Cardiac fibroblast (primary cell): ENCODE measurements around the gene LEMD3.
A peak's percentile ranks its signal among the peaks of the same experiment; 100 is the strongest.

Source experiments
- DNase-seq, 2 donors: peaks; one replicate each; pipeline versions ENCODE4 v3.0.0 to v3.0.0-alpha.2; 2010; ENCODE audit warnings: low read depth in 2 of 2
- H3K4me3 ChIP-seq, 2 donors: replicated peaks in 1 of 2; 1 replicate in 1 of 2; 2 replicates in 1 of 2; pipeline ENCODE4 v1.5.1; 2011; ENCODE audit warnings: low read depth in 2 of 2, low read length in 2 of 2, mild to moderate bottlenecking in 2 of 2, moderate library complexity in 1 of 2
- TF ChIP-seq, protein P1 (sequence below): IDR thresholded peaks from one replicate; pipeline ENCODE4 v1.5.1; 2011; ENCODE audit warnings: low read depth, mild to moderate bottlenecking, low read length, inconsistent platforms

Gene LEMD3

DNA sequence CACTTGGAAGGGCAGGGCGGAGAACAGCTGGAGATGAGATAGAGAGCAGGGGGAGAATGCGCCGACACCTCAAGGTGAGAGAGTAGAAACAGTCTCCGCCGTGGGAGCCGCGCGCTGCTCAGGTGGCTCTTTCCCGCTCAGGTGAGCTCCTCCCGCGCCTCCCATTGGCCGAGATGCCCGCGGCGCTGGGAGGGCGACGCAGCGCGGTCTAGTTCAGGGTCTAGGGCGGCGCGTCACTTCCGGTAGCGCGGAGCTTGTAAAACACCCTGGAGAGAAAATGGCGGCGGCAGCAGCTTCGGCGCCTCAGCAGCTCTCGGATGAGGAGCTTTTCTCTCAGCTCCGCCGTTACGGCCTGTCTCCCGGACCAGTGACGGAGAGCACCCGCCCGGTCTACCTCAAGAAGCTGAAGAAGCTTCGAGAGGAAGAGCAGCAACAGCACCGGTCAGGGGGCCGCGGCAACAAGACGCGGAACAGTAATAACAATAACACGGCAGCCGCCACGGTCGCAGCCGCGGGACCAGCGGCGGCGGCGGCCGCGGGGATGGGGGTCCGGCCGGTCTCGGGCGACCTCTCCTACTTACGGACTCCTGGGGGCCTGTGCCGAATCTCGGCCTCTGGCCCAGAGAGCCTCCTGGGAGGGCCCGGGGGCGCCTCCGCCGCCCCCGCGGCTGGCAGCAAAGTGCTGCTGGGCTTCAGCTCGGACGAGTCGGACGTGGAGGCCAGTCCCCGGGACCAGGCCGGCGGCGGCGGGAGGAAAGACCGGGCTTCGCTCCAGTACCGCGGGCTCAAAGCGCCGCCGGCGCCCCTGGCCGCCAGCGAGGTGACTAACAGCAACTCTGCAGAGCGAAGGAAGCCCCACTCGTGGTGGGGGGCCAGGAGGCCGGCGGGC lies at the start of gene LEMD3:
Gene LEMD3 (plus strand): TSS at position 264 of the 889 bp plus-strand sequence. CDS start 14 bp downstream, at position 278.
- DNase-seq, result peak; percentile 87 to 88
- H3K4me3 ChIP-seq, result peak within 1 kb of the TSS; percentile 80 to 83
- TF ChIP-seq, protein P1, sequence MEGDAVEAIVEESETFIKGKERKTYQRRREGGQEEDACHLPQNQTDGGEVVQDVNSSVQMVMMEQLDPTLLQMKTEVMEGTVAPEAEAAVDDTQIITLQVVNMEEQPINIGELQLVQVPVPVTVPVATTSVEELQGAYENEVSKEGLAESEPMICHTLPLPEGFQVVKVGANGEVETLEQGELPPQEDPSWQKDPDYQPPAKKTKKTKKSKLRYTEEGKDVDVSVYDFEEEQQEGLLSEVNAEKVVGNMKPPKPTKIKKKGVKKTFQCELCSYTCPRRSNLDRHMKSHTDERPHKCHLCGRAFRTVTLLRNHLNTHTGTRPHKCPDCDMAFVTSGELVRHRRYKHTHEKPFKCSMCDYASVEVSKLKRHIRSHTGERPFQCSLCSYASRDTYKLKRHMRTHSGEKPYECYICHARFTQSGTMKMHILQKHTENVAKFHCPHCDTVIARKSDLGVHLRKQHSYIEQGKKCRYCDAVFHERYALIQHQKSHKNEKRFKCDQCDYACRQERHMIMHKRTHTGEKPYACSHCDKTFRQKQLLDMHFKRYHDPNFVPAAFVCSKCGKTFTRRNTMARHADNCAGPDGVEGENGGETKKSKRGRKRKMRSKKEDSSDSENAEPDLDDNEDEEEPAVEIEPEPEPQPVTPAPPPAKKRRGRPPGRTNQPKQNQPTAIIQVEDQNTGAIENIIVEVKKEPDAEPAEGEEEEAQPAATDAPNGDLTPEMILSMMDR, result no peak

DNA sequence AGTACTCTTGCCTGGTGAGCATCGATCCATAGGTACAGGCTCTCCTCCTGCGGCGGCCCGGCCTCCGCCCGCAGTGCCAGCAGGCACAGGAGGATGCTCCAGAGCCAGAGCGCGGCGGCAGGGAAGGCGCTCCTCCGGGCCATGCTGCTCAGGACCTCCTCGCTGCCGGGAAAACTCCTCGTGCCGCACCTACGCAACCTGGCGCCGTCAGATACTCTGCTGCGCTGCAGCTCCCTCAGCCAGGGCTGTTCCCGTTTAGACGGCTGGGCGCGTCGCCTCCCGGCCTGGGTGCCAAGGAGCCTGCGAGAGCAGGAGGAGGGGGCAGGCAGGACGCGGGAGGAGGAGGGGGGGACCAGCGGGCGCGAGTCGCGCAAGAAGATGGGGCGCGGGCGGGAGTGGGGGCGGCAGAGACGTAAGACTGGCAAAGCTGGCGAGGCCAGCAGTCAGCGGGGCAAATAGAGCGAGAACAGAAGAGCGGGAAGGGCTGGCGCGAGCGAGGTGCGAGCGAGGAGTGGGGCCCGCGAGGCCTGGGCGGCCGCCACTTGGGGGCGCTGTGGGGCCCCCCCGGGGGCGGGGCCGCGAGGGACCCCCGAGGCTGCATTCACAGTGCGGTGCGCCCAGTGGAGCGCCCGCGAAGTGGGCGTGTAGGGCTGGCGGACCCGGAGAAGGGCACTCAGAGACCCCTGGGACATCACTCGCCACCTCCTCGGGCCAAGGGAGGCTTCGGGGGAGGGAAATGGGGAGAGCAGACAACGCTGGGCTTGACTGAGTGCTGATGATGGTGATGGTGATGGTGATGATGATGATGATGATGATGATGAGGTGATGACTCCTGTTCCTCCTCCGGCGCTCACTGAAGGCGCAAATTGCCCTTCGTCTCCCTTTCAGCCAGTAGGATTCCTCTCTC lies 48.1 kb upstream of the LEMD3 start, which contains the start of gene WIF1:
Gene WIF1 (minus strand): TSS at position 257 of the 907 bp plus-strand sequence. CDS start 114 bp downstream, at position 143.
- peak in 1 of 2 donors; percentile 6 for DNase-seq
- peak within 1 kb of the TSS; percentile 14 to 16 for H3K4me3 ChIP-seq
- TF ChIP-seq, protein P1, result no peak

DNA sequence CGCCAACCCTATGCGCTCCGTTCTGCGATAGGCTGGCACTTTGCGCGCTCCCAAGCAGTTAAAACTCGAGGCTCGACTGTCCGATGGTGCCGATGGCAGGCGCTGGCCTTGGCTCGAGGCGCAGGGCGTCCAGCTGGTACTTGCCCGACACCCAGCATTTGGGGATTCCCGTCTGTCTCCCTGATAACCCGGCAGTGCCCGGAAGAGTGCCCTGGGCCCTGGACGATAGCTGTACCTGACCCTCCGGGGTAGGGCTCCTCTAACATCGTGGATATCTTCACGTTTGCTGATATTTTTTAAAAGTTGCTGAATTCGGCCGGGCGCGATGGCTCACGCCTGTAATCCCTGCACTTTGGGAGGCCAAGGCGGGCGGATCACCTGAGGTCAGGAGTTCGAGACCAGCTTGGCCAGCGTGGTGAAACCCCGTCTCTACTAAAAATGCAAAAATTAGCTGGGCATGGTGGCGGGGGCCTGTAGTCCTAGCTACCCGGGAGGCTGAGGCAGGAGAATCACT lies 47.4 kb upstream of the LEMD3 start:
- TF ChIP-seq, protein P1, result no peak
- no peak overlapping the region for H3K4me3 ChIP-seq
- DNase-seq, result no peak

GRCh38 chr12:65122703-65123102 lies 46.7 kb upstream of the LEMD3 start:
- DNase-seq, result no peak
- H3K4me3 ChIP-seq, result no peak overlapping the region
- TF ChIP-seq, protein P1, result no peak

GRCh38 chr12:65123435-65124063 lies 45.8 kb upstream of the LEMD3 start:
- peak; percentile 52 to 63 for DNase-seq
- H3K4me3 ChIP-seq, result no peak overlapping the region
- TF ChIP-seq, protein P1, result peak; percentile 63

GRCh38 chr12:65125247-65125646 lies 44.1 kb upstream of the LEMD3 start:
- no peak overlapping the region for H3K4me3 ChIP-seq
- TF ChIP-seq, protein P1, result no peak
- no peak for DNase-seq
